GM21447 (cell line): ENCODE measurements around the gene PNN.
A peak's percentile ranks its signal among the peaks of the same experiment; 100 is the strongest.
"Not testable (repeated sequence)": the region's sequence is repeated elsewhere in the genome, so short reads cannot be mapped to it uniquely, and the experiment has no call there.

Experiments
- ATAC-seq: cut with Tn5 transposase; IDR thresholded peaks from one replicate; pipeline ENCODE4 v1.9.1; 2021; ENCODE audit not compliant: unreplicated experiment

PNN gene

GRCh38 chr14:39174560-39175444, at the start of gene PNN:
PNN (plus strand) TSS chr14:39175254; CDS start chr14:39175280, 26 bp downstream.
- peak; percentile 88 for ATAC-seq

- not testable (repeated sequence) for ATAC-seq
Observed at GRCh38 chr14:39137835-39138234, 37.2 kb upstream of the PNN start.

- ATAC-seq = no peak
Observed at GRCh38 chr14:39138440-39138839, 36.6 kb upstream of the PNN start.

- no peak for ATAC-seq
Observed at GRCh38 chr14:39140170-39140569, 34.9 kb upstream of the PNN start.

- not testable (repeated sequence) for ATAC-seq
Observed at GRCh38 chr14:39141623-39142022, 33.4 kb upstream of the PNN start.

GRCh38 chr14:39143226-39143625, 31.8 kb upstream of the PNN start:
- not testable (repeated sequence) for ATAC-seq

- ATAC-seq = no peak
Observed at GRCh38 chr14:39145266-39145966, 29.6 kb upstream of the PNN start.

- ATAC-seq = no peak
Observed at GRCh38 chr14:39154594-39155189, 20.4 kb upstream of the PNN start.

GRCh38 chr14:39157491-39157890, 17.6 kb upstream of the PNN start:
- no peak for ATAC-seq

- ATAC-seq = no peak
Observed at GRCh38 chr14:39158222-39158858, 16.7 kb upstream of the PNN start.

GRCh38 chr14:39160494-39160893, 14.6 kb upstream of the PNN start:
- no peak for ATAC-seq

GRCh38 chr14:39167797-39168320, 7.2 kb upstream of the PNN start:
- not testable (repeated sequence) for ATAC-seq

- ATAC-seq = no peak
Observed at GRCh38 chr14:39168591-39168990, 6.5 kb upstream of the PNN start.

- ATAC-seq = peak; percentile 6
Observed at GRCh38 chr14:39169541-39169900, 5.5 kb upstream of the PNN start.

GRCh38 chr14:39173198-39173597, 1.9 kb upstream of the PNN start:
- ATAC-seq = no peak

- ATAC-seq = peak; percentile 3
Observed at GRCh38 chr14:39175445-39176262, 600 bp downstream of the PNN start.

- no peak for ATAC-seq
Observed at GRCh38 chr14:39176263-39177167, 1.5 kb downstream of the PNN start.

- no peak for ATAC-seq
Observed at GRCh38 chr14:39177168-39177545, 2.1 kb downstream of the PNN start.

- no peak for ATAC-seq
Observed at GRCh38 chr14:39179042-39179441, 4.0 kb downstream of the PNN start.
